GM21526 (cell line): ENCODE data around the gene WDR62.
"Not testable (repeated sequence)": the region's sequence is repeated elsewhere in the genome, so short reads cannot be mapped to it uniquely, and the experiment has no call there.

Source experiments
- ATAC-seq: cut with Tn5 transposase; IDR thresholded peaks from one replicate; pipeline ENCODE4 v1.9.1; 2021; ENCODE audit warnings: moderate library complexity; ENCODE audit not compliant: unreplicated experiment, low FRiP score

WDR62 gene

DNA sequence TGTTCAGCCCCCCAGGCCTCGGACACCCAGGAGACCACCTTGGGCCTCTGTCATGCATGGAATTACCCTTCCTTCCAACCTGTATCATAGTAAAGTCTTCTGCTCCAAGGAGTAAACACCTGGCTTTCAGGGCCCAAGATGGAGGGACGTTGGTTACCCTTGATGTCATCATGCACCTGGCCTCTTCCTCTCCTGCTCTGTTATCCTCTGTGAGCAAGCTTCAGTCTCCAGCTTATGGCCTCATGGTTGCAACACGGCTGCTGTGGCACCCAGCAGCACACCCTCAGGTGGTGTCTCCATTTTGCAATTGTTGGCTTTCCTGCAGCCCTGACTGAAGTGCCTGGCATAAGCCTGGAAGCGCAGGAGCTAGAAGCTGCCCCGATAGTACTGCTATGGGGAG lies 52.3 kb downstream of the WDR62 start:
- ATAC-seq, result no peak

DNA sequence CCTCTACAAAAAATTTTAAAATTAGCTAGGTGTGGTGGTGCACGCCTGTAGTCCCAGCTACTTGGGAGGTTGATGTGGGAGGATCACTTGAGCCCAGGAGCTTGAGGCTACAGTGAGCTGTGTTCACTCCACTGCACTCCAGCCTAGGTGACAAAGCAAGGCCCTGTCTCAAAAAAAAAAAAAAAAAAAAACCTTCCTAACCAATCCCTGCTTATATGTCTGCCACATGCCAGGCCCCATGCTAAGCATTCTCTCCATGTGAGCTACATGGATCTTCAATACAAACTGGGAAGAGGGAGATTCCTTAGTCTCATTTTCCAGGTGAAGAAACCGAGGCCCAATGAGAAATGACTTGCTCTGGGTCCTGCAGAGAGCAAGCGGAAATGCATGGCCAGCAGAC lies 54.0 kb downstream of the WDR62 start:
- ATAC-seq, result no peak

DNA sequence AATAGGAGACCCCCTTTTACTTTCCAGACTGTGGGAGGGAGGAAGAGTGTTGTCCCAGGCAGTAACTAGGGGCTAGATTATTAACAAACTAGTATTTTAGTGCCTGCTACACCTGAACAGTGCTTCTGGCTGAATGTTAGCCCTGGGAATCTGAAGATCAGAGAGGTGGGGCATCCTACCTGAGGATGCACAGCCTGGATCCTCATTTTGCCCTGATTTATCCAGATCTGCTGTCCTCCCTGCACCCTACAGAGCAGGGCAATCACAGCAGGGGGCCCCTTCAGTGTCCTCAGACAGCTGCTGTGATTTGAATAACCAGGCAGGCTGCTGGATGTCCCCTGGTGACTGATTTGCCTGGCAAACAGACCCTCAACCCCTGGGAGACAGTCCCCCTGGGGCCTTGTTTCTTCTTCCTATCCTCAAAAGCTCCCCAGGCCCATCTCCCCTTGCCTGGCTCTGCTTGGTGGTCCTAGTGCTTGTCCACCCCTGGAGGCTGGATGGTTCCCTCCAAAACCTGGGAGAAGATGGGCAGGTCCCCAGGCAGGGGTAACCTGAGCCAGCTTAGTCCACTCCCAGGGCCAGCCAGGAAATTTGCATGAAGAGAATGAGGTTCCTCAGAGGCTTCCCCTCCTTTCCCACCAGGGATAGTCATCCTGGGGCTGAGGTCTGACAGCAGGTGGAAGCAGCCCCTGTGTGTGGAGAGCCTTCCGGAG lies 55.9 kb downstream of the WDR62 start, which contains the start of gene OVOL3:
TSS of gene OVOL3 (plus strand) at position 657 of the 713 bp plus-strand sequence. CDS start 60 bp downstream, outside the sequence.
- no peak for ATAC-seq

DNA sequence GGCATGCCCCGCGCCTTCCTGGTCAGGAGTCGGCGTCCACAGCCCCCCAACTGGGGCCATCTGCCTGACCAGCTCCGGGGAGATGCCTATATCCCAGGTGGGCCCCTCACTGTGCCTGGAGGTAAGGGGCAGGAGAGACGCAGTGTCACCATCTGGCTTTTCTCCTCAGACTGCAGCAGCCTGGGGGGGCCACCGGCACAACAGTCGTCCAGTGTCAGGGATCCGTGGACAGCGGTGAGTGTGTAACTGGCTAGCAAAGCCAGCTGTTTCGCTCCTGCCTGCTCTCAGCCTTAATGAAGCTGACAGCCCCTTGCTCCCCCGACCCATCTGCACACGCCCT lies 56.5 kb downstream of the WDR62 start:
- ATAC-seq, result no peak

DNA sequence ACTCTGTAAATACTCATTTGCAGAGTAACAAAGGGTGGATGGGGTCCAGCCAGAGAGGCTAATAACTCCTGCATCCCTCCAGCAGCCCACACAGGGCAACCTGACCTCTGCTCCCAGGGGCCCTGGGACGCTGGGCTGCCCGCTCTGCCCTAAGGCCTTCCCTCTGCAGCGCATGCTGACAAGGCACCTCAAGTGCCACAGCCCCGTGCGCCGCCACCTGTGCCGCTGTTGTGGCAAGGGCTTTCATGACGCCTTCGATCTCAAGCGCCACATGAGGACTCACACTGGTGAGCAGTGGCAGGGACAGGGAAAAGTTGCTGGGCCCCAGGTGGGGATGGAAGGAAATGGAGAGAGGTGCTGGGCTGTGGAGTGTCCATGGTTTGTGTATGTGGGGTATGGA lies 58.0 kb downstream of the WDR62 start:
- ATAC-seq, result no peak

DNA sequence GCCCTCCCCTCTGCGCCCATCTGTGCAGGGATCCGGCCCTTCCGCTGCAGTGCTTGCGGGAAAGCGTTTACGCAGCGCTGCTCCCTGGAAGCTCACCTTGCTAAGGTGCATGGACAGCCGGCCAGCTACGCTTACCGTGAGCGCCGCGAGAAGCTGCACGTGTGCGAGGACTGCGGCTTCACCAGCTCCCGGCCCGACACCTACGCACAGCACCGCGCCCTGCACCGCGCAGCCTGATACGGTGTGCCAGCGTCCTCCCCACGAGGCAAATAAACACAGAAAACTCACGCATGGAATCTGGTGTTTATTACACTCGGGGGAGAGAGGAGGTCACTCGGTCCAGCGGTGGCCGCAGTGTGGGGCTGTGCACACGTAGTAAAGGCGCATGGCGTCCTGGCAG lies 58.7 kb downstream of the WDR62 start:
- no peak for ATAC-seq

DNA sequence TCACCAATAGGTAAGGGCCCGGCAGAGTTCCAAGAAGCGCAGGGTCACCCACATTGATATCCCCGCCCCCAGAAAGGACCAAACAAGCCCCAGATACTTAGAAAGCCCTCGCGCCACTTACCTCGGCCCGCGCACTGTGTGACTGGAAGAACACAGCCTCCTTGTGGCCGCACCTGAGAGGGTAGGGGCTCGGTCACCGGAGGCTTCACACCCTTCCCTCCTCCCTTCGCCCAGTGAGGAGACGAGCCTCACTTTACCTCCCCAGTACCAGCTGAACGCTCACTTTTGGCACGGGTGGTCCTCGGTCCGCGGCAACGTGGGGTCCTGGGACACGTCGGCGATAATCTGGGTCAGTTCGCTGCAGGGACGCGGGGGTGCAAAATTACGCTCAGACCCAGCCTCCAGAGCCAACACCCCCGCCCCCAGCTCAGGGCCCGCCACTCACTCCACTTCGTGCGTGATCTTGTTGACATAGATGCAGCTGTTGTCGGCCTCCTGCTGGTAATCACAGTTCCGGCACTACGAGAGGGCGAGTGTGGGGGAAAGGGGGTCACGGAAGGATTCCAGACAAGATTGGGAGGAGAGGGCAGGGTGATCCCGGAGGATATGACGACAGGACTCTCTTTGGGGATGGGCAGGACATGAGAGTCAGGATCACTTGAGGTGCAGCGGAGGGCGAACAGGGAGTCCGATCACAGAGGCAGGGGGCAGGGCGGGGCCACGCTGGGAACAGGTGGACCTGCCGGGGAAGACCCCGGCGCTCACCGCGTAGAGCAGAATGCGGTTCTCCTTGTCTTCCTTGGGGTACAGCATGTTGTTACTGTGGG lies 59.4 kb downstream of the WDR62 start:
- peak; percentile 1 for ATAC-seq

DNA sequence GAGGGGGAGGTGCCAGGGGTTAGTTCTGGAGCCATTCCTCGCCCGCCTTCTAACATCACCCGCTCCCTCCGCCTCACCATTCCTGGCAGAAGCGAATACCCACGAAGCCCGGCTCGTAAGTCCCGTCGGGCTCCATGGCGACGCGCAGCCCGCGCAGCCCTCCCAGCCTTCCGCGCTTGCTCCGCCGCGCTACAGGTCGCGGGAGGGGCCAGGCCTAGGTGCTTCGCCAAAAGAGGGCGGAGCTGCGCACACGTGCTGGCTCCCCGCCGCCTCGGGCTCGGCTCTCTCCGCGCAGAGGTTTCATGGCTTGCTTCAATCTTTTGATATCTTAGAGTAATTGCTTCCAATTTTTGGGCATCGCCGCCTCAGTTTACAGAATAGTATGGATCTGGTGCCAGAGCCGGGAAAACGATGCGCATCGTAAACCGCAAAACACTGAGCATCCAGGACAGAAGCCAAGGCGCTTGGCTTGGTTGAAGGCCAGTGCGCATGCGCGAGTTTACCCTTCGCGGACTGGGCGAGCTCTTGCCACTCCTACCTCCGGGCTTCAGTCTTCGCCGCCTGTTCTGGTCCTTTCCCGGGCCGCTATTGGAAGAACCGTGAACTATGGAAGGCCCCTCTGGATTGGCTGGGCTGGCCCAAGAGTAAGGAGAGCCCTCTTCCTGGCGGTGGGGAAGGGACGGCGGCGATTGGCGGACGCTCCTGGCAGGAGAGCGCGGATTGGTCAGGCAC lies 60.2 kb downstream of the WDR62 start, which contains the start of gene POLR2I:
TSS of gene POLR2I (minus strand) at position 155 of the 732 bp plus-strand sequence. CDS start at position 136, 19 bp downstream.
- peak; percentile 71 for ATAC-seq

DNA sequence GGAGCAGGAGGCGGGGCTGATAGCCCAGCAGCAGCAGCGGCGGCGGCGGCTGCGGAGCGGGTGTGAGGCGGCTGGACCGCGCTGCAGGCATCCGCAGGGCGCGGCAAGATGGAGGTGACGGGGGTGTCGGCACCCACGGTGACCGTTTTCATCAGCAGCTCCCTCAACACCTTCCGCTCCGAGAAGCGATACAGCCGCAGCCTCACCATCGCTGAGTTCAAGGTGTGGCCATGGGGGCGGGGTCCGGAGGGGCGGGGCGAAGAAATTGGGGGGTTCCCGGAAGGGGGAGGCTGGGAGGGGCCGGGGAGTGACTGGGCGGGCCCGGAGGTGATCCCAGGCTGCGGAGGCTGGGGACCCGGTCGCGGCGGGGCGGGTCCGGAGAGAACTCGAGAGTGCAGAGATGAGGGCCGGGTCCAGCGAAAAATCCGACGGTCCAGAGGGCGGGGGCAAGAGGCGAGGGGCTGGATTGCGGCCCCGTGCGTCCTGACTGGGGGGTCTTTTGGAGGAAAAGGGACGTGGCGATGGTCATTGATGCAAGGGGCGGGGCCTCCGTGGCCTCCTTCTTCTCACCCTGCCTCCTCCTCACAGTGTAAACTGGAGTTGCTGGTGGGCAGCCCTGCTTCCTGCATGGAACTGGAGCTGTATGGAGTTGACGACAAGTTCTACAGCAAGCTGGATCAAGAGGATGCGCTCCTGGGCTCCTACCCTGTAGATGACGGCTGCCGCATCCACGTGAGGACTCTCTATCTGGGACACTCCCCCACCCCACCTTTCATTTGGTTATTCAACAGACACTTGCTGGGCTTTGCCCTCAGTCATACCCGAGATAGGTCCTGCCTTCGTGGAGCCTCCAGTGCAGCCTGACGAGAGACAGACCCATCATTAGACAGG lies 61.0 kb downstream of the WDR62 start, which contains the start of gene TBCB:
TSS of gene TBCB (plus strand) at position 16 of the 891 bp plus-strand sequence. CDS start at position 109, 93 bp downstream.
- ATAC-seq, result peak; percentile 27

DNA sequence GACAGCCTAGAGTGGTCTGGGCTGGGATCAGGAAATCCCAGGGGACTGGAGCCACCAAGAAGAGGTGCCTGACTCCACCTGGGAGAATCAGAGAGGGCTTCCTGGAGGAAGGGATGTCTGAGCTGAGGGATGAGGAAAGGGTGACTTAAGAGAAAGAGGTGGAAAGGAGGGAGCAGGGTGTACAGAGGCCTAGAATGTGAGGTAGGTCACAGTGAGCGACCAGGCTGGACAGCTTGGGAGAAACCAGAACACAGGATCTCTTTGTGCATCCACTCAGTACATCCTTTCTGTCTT lies 61.6 kb downstream of the WDR62 start:
- ATAC-seq, result no peak

DNA sequence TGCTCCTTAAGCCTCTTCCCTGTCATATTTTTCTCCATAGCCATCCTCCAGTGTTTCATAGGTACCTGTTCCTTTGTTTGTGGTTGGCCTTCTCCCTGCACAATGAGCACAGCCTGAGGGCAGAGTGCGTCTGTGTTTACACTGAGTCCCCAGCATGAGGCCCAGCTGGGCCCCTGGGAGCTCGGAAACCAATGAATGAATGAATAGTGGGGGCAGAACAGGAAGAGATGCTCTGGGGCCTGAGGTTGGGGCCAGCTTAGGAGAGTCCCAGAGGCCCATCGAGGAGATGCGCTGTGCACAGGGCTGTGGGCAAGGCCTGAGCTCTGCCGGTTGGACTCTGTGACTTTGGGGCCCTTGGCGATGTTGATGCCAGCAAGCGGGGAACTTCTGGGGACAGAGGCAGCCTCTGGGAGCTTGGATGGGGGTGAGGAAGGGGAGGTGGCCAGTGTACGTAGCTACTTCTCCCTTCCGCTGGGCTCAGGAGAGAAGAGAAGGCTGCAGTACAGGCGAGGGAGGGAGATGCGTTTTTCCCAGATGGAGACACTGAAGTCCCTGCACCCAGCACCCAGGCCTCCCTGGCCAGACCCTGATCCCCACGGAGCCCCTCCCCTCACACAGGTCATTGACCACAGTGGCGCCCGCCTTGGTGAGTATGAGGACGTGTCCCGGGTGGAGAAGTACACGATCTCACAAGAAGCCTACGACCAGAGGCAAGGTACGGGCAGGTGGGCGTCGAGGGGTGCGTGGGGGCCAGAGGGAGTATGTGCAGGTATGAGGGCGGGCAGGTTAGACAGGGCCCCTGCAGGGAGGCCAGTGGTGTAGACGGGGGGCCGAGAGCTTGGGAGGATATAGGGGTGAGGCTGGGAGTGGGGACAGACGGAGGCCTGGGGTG lies 65.6 kb downstream of the WDR62 start:
- ATAC-seq, result no peak

DNA sequence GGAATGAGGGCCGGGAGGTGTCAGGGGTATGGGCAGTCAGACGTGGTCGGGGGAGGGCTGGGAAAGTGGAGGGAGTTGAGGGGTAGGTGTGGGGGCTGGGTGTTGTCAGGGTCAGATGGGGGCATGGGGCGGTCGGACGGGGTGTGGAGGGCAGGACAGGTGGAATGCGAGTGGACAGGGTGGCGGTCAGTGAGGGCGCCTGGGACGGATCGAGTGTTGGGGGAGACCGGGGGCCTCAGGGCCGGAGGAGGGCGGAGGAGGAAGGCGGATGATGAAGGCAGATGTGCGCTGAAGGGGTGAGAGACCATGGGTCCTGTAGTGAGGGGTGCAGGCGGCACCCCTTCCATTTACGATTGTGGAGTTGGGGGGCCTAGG lies 66.3 kb downstream of the WDR62 start:
- ATAC-seq, result no peak

DNA sequence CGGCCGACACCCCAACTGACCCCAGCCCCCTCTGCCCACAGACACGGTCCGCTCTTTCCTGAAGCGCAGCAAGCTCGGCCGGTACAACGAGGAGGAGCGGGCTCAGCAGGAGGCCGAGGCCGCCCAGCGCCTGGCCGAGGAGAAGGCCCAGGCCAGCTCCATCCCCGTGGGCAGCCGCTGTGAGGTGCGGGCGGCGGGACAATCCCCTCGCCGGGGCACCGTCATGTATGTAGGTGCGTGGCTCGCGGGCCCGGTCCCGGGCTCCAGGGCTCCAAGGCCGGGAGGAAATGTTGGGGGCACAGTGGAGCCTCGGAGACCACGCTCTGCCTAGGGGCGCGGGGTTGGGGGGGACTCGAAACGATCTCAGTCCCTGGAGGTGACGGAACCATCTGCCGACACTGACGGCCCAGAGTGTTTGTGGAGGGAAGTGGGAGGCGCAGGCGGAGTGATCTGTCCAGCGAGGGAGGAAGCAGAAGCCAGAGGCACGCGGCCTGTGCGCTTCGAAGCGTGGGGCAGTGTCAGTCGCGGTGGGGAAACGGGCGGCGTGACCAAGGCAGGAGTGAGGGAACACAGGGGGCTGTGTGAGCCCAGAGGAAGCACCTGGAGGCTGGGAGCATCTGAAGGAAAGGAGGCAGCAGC lies 66.9 kb downstream of the WDR62 start:
- no peak for ATAC-seq

DNA sequence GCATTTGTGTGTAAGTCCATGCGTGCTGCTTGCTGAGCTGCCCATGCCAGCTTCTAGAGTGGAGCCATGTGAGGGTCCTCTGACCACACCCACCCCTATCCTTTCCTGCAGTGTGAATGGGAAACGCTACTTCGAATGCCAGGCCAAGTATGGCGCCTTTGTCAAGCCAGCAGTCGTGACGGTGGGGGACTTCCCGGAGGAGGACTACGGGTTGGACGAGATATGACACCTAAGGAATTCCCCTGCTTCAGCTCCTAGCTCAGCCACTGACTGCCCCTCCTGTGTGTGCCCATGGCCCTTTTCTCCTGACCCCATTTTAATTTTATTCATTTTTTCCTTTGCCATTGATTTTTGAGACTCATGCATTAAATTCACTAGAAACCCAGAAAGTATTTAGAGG lies 70.9 kb downstream of the WDR62 start:
- ATAC-seq, result no peak

DNA sequence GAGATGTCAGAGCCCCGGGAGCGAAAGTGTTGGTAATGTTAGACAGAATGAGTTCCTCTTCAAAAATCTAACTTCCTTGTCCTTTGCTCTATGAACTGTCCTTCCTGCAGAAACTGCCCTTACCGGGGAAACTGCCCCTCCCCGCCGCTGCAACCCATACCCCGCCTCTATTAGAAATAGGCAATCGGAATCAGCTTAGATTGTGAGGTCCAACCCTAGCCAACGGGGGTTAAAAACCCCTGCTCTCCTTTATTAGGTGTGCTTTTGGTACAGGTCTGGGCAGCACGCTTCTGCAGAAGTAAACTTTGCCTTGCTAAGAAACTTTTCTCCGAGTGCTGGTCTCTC lies 73.7 kb downstream of the WDR62 start:
- ATAC-seq, result peak; percentile 6

DNA sequence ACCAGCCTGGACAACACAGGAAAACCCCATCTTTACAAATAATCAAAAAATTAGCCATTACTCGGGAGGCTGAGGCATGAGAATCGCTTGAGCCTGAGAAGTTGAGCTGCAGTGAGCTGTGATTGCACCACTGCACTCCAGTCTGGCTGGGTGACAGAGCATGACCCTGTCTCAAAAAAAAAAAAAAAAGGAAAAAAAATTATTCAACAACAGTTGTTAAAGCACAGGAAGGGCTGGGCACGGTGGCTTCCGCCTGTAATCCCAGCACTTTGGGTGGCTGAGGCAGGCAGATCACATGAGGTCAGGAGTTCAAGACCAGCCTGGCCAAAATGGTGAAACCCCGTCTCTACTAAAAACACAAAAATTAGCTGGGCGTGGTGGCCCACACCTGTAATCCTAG lies 76.5 kb downstream of the WDR62 start:
- not testable (repeated sequence) for ATAC-seq

DNA sequence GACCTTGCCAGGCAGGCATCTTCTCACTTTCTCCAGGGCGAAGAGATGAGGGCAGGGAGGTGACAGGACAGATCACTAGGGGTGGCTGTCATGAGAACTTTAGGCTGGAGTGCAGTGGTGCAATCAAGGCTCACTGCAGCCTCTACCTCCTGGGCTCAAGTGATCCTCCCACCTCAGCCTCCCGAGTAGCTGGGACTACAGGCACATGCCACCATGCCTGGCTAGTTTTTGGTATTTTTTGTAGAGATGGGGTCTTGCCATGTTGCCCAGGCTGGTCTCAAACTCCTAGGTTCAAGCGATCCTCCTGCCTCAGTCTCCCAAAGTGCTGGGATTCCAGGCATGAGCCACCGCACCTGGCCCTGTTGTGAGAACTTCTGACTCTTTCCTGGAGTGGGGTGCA lies 80.2 kb downstream of the WDR62 start:
- not testable (repeated sequence) for ATAC-seq

DNA sequence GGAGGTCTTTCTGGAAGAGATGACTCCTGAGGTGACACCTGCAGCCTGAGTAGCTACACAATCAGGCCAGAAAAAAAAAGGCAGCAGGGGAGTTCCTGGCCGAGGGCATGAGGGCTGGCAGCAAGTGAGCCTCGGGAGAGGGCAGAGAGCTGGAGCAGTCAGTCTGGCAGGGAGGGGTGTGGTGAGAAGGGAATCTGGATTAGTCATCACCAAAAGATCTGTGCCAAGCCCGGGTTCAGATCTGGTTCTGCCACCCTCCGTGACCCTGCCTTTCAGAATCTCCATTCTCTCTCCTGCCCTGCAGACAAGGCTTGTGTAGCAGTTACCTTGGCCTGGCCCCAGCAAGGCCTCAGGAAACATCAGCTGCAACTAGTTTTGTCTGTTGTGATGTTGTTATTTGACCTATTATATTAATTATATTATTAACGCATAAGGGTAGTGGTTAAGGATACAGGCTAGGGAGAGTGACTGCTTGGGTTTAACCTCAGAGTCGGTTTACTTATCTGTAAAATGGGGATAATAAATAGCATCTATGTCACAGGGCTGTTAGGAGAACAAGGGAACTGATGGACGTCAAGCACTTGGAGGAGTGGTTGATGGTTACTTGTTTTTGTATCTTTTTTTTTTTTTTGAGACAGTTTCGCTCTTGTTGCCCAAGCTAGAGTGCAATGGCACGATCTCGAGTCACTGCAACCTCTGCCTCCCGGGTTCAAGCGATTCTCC lies 82.4 kb downstream of the WDR62 start:
- no peak for ATAC-seq
